ENCODE measurements around the gene KISS1. TPM values are rescaled to one million over a fixed set of nuclear protein-coding genes. Genes with fewer than 3 reads are reported as not detected.

KISS1 gene
- total RNA-seq, 1 experiment from 2014 or later, result 1.3 TPM

DNA sequence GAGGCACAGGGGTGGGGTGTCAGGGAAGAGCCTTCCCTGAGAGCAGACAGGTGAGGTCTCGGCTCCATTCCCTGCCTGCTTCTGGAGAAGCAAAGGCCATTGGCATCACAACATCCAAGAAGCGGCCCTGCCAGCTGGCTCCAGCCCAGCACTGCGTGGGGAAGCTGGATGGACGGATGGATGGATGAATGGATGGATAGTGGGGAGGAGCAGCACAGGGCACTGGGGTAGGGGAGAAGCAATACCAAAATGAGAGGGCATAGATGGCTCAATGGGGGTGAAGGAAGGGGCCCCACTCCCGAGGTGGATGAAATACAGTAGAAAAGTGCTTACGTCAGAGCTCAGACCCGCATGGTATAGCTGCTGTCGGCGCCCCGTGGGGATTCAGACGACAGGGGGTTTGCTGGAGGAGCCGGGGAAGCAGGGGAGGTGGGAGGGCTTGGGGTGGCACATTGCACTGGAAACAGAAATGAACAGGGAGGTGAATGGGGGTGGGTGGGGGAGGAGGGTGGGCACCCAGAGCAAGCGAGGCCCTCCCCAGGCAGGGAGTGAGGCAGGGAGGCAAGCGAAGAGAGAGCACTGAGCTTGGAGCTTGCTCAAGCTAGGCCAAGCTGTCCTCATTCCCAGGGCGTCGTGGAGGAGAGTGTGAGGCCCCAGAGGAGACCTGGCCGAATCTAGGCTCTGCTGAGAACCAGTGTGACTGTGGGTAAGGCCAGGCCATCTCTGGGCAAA is 27.0 kb upstream of the KISS1 start:
- intact Hi-C loops (cut with micrococcal nuclease), result no loop called here
- TF ChIP-seq FOSL1 (IDR thresholded peaks at IDR 0.05; ENCODE audit: low read depth) (no peak), ZFX (IDR thresholded peaks at IDR 0.05) (no peak), SRF (IDR thresholded peaks at IDR 0.05; ENCODE audit: low read depth) (no peak), RAD21 (IDR thresholded peaks at IDR 0.05; ENCODE audit: low read depth) (no peak)
- Histone ChIP-seq H2AFZ (ENCODE audit: low read depth, low read length, poor library complexity, severe bottlenecking) (no peak overlapping the region), H3K4me1 (ENCODE audit: control insufficient read depth in 1 of 2, insufficient read depth in 2 of 2, low read length in 2 of 2) (peaks cover 2 to 12% of the 10 kb centered on the region in 2 experiments; a peak in 1 of 4 replicates), H3K9me3 (ENCODE audit: control insufficient read depth in 1 of 2, insufficient read depth in 1 of 2, low read depth in 1 of 2, low read length in 2 of 2) (no peaks in the 10 kb centered on the region), H3K36me3 (ENCODE audit: control insufficient read depth in 1 of 2, insufficient read depth in 2 of 2, low read length in 2 of 2) (no peaks in the 10 kb centered on the region), H3K27me3 (ENCODE audit: insufficient read depth, low read length) (no peaks in the 10 kb centered on the region), H3K4me3 (replicated peaks in 1 of 2; ENCODE audit: low read depth in 1 of 2, low read length in 2 of 2) (no peak overlapping the region), H3K4me2 (ENCODE audit: low read length) (no peak overlapping the region), H3K9me2 (ENCODE audit: insufficient read depth) (no peaks in the 10 kb centered on the region), H3K27ac (ENCODE audit: low read depth, low read length) (no peak overlapping the region), H3K79me2 (ENCODE audit: insufficient read depth, low read length) (no peaks in the 10 kb centered on the region), H4K20me1 (ENCODE audit: insufficient read depth) (no peaks in the 10 kb centered on the region), H3K9ac (ENCODE audit: low read length) (no peak overlapping the region)
- ChIA-PET POLR2A (no interaction called here), CTCF (no interaction called here), RAD21 (ENCODE audit: low non-redundant PET in 1 of 2, low total read pairs in 2 of 2, uncharacterized antibody in 2 of 2, unreplicated experiment in 2 of 2) (no interaction called here)
- no peak for ATAC-seq
- no TSS peak for BruUV-seq (replicated peaks)
- no peak for DNase-seq (ENCODE audit: low read depth, low spot score)

DNA sequence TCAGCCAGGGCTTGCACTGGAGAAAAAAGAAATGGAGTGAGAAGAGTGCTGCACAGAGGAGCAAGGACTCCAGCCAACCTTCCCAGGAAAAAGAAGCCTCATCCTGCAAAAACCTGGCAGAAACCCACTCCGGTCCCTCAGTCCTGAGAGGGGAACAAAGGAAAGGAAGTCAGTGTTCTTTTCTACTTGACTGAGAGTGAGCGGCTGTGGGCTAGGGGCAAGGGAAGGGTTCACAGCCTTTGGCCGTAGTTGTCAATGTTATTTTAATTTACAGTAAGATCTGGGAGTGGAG is 26.4 kb upstream of the KISS1 start:
- Histone ChIP-seq H3K36me3 (ENCODE audit: control insufficient read depth in 1 of 2, insufficient read depth in 2 of 2, low read length in 2 of 2) (no peaks in the 10 kb centered on the region), H3K9me2 (ENCODE audit: insufficient read depth) (no peaks in the 10 kb centered on the region), H3K79me2 (ENCODE audit: insufficient read depth, low read length) (no peaks in the 10 kb centered on the region), H4K20me1 (ENCODE audit: insufficient read depth) (no peaks in the 10 kb centered on the region), H3K27ac (ENCODE audit: low read depth, low read length) (no peak overlapping the region), H3K9me3 (ENCODE audit: control insufficient read depth in 1 of 2, insufficient read depth in 1 of 2, low read depth in 1 of 2, low read length in 2 of 2) (no peaks in the 10 kb centered on the region), H3K4me3 (replicated peaks in 1 of 2; ENCODE audit: low read depth in 1 of 2, low read length in 2 of 2) (no peak overlapping the region), H3K4me2 (ENCODE audit: low read length) (no peak overlapping the region), H3K4me1 (ENCODE audit: control insufficient read depth in 1 of 2, insufficient read depth in 2 of 2, low read length in 2 of 2) (peaks cover 2 to 12% of the 10 kb centered on the region in 2 experiments; a peak in 1 of 4 replicates), H3K27me3 (ENCODE audit: insufficient read depth, low read length) (no peaks in the 10 kb centered on the region), H2AFZ (ENCODE audit: low read depth, low read length, poor library complexity, severe bottlenecking) (no peak overlapping the region), H3K9ac (ENCODE audit: low read length) (no peak overlapping the region)
- CTCF ChIA-PET, result no interaction called here
- RAD21 ChIA-PET (ENCODE audit: low non-redundant PET in 1 of 2, low total read pairs in 2 of 2, uncharacterized antibody in 2 of 2, unreplicated experiment in 2 of 2), result no interaction called here
- BruUV-seq (replicated peaks), result no TSS peak
- intact Hi-C loops (cut with micrococcal nuclease), result no loop called here
- POLR2A ChIA-PET, result no interaction called here
- ATAC-seq (no peak), DNase-seq (ENCODE audit: low read depth, low spot score) (no peak)
- TF ChIP-seq, protein P1, sequence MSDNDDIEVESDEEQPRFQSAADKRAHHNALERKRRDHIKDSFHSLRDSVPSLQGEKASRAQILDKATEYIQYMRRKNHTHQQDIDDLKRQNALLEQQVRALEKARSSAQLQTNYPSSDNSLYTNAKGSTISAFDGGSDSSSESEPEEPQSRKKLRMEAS (IDR thresholded peaks at IDR 0.05), result no peak
